Left hindlimb (tissue), 1 donor: ENCODE data around the gene SORBS2.
"Not testable (repeated sequence)": the region's sequence is repeated elsewhere in the genome, so short reads cannot be mapped to it uniquely, and the experiment has no call there.

Source experiments
- DNase-seq: peaks from one replicate; pipeline ENCODE4 v3.0.0-alpha.2; 2018

The SORBS2 gene

DNA sequence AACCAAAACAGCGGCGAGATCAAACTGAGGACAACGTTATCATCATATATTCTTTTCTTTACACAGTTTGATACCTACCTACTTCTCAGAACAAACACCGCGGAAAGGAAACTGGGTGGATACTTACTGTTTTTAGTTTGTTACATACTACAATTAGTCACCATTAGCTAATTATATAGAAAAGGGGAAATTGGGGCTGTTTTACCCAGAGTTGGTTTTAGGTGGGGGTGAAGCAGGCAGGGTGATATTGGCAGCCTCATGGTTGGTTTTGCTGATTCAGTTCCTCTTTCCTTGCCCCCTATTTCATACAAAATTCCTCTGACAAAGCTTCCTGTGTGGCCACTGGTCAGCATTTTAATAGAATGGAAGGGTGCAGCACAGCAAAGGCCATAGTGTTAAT, 77.8 kb downstream of the SORBS2 start:
- DNase-seq = no peak

DNA sequence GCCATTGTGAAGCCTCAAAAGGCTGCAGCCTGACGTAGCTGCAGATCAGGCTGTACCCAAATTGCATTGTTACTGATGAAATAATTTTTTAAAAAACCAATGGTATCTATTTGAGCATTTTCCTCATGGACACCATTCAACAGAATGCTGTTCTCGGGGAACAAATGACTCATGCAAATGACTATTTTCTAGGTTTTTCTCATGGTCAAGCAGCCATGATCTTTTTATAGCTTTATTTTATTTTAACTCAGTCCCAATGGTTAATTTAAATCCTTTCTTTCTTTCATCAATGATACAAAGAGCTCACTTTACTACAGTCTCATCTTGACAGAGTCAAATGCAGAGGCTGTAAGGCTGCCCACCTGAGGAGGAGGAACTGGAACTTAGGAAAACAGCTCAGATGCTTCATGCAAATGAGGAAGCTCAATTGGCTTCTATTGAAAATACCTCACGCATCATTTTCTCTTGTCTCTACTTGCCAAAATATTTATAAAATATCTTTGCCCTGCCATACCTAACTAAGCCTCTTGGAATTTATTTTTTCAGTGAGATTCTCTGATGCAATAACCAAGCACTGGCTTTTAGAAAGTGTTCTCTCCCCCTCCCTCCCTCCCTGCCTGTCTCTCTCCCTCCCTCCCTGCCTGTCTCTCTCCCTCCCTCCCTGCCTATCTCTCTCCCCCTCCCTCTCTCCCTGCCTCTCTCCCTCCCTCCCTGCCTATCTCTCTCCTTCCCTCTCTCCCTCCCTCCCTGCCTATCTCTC, 81.0 kb downstream of the SORBS2 start:
- no peak for DNase-seq

DNA sequence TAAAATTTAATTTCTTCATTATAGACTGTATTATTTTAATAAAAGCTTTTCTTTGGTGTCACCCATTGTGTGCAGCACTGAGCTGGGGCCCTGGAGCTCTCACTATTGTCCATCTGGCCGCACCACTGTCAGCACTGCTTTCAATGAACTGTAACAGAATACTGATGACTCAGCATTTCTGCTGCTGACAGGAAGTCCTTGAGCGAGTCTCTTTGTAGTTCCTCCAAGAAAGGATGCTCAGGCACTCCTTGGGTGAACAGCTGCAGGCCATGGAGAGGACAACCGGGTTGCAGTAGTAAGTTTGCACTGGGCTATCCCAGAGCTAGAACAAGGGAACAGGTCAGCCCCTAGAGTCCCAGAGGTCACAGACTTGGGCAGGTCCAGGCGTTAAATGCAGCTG, 81.6 kb downstream of the SORBS2 start:
- no peak for DNase-seq

DNA sequence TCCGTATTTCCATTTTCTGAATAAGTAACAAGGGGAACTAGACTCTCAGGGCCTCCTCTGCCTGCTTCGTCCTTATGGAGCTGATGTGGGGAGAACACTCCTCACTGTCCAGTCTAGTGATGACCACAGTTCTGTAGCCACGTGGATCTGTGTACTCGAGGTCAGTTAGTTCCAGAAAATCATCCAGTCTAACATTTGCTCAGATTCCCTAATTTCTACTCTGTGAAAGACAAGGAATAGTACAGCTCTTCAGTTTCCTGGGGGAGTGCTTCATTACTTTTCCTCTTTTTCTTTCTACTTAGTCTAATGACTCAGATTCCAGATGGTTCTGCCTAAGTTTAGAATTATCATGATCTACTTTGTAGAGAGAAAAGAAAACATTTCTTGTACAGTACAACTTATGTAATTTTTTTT, 82.6 kb downstream of the SORBS2 start:
- no peak for DNase-seq

DNA sequence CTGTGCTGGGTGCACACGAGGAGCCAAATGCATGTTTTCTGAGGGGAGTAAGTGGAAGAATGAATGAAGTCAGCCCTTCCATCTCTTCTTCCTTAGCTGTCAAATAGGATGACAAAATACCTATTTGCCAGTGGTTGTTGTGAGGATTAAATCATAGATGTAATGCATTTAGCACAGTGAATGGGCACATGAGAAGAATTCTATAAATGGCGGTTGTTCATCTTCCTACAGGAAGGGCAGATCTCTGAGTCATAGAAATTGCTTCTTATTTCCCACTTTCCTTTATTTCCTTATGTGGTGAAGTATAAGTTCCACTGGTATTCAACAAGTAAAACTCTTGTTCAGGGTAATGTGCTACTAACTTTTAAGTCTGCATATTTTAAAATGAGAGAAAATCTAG, 83.1 kb downstream of the SORBS2 start:
- DNase-seq = no peak

DNA sequence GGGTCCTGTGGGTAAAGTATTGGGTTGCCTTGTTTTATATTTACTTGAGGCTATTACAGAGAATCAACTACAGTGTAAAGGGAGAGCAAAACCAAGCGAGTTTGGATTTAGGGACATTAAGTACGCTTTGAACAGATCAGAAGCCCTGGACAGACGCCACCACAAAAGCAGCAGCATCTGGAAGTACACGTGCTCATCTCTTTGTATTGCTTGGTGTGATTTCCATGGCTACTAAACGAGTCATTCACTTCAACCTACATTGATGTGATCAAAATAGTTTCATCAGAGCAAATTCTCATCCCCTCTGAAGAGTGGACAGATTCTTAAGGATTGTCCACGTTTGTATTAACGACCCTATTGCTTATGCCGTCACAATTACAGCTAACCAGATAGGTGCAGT, 85.1 kb downstream of the SORBS2 start:
- DNase-seq = no peak

DNA sequence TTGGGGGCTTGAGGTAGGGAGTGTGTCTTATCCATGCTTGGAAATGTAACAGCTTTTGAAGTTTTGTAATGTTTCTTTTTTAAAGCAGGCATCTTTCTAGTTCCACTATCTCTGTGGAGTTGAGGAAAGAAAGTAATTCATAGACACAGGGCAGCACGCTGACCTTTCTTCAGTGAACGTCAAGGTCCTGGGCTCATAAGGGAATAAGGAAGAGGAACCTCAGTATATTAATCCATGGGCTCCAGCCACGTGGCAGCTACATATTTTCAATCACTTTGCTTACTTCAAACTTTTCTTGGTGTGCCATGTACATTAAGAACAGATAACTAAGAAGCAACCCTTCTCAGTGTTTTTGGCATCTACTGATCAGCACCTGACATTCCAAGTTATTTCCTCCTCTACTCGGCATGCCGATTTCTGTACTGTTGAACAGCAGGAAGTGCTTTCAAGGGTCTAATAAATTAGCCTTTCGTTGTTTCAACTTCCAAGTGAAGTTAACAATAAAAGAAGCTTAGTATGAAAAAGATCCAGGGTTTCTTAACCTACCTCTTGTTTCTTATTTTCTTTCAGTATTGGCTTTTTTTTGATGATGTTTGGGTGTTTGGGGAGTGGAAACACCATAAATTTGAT, 88.2 kb downstream of the SORBS2 start:
- no peak for DNase-seq

DNA sequence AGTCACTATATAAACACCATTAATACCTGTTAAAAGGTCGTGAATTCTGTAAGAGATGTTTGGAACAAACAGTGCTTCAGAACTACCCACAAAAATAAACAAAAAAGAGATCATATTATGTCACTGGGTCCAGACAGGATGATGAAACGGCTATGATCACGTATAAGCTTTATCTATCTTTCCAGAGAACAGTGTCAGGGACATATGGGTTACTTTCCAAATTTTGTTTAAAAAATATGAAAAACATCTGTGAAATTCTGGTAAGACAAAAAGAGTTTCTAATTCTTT, 90.0 kb downstream of the SORBS2 start:
- no peak for DNase-seq

DNA sequence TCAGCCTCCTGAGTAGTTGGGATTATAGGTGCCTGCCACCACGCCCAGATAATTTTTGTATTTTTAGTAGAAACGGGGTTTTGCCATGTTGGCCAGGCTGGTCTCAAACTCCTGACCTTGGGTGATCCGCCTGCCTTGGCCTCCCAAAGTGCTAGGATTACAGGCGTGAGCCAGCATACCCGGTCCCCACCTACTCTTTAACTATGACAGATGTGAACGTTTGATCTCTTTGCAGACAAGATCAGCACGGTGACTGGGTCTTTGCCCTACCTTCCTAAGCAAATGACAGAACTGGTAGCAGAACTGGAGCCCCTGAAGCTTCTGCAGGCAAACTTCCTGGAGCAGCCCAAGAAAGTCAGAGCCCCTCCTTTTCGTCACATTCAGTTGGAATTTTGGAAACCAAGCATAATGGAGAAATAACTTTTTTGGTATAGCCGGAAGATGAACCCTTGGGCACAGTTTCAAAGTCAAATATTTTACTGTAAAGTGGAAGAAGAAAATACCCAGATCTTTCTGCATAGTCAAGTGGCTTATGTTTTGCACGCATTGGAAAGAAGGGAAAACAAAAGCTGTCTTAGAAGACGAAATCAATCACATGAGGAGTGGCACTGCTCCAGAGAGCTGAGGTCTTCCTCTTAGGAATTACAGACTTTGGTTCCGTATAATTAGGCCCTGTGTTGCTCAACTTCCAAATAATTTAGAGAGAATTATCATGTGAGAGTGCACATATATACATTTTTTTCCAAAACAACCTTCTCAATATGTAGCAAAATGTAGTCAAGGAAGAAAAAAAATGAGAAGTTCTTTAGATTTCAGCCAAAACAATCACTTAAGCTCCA, 90.6 kb downstream of the SORBS2 start:
- DNase-seq = no peak

DNA sequence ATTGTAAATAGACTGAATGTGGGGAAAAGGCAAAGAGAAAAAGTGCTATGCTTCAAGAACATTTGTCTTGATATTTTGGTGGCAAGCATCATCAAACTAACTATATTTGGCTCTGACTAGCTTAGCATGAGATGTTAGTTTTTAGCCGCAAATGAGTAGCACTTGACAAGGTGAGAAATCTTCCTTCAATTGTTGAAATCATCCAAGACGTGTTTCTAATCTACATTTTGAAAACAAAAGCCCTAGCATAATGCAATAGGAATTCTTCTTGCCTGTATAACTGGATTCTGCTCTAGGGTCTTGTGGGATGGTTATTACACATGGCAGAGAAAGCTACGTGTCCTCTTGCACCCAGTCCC, 92.5 kb downstream of the SORBS2 start:
- no peak for DNase-seq

DNA sequence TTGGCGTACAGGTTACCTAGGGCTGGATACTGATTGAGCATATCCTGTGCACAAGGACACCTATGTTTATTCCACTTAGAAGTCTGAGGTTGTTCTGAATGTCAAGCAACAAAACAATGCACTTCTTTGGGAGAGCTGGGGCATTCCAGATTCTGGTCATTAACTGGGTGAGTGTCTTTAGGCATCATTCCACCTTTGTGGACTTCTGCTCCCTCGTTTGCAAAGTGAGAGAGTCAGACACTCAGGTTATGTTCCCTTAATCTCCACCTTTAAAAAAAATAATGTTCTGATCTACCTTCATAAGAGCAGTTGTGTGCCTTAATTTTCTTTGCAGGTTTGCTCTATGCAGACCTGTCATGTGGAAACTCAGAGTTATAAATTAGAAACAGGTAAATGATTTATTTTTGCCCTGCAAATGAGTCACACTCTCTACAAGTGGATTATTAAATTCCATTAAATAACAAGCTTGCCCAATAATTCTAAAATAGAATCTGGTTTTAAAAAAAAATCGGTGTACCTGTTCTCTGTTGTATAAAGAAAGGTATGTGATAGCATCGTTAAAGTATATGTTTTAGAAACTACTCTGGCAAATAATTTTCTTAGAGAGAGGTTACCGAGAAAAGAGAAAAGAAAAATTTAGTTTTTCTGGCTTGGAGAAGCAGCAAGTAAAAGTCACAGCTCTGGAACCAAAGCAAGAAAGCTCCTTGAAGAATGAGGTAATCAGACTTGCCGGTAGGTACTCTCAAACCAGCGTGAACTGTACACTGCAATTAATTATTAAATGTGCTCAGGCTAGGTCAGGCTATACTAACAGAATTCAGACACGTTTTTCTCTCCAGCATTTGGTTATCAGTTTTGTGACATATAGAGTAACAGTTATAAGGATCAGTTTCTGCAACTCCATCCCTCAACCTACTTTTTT, 93.2 kb downstream of the SORBS2 start:
- no peak for DNase-seq

DNA sequence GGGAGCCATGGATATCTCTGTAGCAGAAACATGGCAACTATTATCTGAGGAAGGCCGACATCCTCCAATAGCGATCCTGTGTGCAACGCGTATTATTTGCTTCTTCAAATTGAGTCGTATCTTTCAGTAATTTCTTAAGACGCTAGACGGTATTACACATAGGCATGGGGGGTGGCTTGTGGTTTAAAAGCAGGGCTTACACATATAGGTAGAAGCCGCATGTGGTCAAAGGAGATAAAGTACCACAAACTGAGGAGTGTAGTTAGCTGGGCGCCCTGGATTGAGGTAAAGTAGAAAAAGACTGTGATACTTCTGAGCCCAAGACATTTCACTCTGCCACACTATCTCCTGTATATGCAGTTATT, 94.6 kb downstream of the SORBS2 start:
- DNase-seq = no peak

DNA sequence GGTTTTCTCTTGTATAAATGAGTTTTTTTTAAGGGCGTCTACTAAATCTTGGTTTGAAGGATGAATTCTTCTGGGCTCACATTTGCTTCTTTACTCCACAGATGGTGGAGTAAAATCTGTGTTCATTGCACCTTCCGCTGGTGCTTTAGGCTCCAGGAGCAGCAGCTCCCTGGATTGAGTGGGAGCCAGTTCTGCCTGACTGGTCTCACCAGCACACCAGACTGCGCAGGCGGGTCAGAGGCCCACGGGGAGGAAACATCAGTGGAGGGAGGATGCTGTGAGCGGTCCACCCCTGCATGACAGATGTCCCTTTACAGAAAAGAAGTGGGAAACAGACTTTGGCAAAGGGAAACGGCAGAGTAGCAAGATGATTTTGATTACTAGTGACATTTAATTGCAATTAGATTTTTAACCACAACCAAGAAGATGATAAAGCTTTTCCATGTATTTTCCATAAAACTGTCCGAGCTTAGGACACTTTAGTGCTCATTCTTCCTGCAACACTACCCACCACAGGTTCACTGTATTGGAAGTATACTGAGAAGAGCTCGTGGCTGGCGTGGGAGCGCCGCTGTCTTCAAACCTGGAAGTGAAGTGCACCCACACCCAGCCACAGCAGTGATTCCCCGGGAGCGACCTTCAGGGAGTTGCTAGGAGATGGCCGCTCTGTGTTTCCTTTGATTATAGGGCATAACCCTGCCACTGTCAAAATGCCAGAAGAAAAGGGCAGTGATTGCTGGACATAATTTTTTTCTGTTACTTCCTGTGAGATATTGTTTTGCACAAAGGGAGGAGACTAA, 95.2 kb downstream of the SORBS2 start:
- no peak for DNase-seq

DNA sequence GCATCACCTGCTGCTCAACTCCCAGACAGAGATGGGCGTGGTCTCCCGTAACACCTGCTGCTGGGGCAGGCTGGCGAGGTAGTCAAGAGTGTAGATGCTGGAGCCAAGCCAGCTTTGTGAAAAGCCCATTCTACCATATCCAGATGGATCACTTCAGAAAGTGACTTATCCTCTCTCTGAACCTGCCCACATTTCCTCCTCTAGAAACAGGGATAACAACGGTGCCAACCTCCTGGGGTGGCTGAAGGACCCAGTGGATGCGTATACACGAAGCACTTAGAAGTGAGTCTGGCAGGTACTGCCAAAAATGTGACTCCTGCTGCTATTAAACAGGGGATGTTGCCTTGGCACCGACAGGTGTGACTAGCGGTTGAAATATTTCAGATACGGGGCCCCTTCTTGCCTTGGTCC, 95.8 kb downstream of the SORBS2 start:
- DNase-seq = no peak

DNA sequence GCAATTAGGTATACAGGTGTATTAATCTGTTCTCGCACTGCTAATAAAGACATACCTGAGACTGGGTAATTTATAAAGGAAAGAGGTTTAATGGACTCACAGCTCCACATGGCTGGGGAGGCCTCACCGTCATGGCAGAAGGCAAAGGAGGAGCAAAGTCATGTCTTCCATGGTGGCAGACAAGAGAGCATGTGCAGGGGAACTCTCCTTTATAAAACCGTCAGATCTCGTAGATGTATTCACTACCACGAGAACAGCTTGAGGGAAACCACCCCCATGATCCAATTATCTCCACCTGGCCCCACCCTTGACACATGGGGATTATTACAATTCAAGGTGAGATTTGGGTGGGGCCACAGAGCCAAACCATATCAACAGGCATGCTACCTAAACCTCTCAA, 97.5 kb downstream of the SORBS2 start:
- DNase-seq = not testable (repeated sequence)

DNA sequence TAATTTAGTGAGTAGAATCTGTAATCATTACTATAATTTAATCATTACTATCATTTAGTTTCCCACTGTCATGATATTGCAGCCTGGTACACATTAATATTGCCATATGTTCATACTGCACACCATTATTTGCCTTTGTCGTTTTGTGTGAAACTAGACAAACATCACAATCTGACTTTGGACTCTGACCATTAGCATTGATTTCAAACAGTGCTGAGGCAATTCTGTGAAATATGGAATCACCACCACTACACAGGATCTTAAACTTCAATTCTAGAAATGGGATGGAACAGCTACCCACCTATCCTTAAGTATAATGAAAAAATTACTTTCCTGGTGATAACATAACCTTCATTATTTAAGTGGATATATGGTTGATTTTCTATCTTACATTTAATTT, 98.3 kb downstream of the SORBS2 start:
- no peak for DNase-seq

DNA sequence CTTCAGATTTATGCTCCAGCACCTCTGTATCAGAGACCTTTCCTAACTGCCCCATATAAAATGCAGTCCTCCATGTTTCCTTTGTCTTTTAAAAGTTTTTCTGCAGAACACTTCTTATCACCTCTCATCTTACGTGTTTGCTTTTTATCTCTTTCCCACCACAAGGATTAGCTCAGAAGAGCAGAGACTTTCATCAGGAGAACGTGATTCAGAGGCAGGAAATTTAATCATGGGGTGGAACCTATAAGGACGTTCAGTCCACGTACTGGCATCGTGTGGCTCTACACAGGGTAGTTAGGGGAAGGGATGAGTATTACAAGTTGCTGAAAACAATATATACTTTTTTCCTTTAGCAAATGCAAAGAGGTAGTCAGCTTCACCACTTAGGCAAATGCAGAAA, 98.7 kb downstream of the SORBS2 start:
- DNase-seq = no peak

DNA sequence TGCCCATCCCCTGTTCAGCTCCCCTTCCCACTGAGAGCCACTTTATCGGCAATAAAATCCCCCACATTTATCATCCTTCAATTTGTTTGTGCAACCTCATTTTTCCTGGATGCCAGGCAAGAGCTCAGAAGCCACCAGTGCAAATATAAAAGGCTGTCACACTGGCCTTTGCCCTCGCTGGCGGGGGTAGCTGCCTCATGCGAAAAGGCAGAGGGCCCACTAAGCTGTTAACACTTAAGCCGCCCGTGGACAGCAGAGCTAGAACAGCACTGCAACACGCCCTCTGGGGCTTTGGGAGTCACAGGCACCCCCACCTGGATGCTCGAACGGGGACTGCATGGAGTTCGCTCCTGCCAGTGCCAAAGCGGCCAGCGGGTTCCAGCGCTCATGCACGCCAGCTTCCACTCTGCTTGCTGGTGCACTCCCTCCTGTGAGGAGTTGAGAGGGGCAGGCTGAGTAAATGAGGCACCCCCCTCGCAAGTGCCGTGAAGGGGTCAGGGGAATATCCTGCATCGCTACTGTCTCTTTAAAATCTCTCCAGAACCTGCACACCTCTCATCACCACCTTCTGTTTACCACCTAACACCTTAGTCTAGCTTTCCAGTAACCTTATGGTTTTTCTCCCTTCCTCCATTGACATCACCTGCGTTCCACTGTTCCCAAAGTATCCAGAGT, 99.5 kb downstream of the SORBS2 start:
- no peak for DNase-seq

DNA sequence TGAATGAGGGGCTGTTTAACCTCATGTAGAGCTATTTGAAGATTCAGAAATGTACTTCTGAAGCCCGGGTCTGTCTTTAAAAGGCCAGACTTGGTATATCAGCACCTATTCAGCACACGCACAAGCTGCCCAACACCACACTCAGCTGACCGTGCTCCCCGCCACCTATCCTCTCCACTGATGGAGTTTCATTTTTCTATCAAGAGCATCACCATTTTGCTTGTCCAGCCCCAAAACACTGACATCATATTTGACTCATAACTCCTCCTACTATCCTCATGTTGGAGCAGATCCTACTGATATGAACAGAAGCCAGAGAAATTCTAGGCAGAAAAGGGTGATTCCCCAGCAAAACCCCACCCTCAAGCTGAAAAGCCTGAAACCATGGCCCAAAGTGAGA, 100.3 kb downstream of the SORBS2 start:
- no peak for DNase-seq

DNA sequence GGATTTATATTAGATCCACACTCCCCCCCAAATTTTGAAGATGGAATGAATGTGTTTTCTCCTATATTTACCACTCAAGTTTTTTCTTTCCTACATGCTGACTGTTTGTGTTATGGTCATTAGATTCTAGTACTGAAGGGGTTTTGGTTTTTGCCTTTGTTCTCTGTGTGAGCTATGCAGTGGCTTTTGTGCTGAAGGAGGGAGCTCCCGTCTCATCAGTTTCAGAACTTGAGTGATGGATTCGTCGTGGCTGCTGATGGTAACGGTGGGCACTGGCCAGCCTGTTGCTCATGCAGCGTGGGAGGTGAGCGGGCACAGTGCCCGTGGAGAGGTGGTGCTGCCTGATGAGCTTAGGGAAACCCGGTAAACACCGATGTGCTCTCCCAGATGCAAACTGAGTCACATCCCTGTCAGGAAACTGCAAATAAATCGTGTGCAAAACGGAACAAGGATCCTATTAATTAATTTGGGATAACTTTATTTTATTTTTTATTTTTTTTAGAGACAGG, 101.5 kb downstream of the SORBS2 start:
- no peak for DNase-seq

DNA sequence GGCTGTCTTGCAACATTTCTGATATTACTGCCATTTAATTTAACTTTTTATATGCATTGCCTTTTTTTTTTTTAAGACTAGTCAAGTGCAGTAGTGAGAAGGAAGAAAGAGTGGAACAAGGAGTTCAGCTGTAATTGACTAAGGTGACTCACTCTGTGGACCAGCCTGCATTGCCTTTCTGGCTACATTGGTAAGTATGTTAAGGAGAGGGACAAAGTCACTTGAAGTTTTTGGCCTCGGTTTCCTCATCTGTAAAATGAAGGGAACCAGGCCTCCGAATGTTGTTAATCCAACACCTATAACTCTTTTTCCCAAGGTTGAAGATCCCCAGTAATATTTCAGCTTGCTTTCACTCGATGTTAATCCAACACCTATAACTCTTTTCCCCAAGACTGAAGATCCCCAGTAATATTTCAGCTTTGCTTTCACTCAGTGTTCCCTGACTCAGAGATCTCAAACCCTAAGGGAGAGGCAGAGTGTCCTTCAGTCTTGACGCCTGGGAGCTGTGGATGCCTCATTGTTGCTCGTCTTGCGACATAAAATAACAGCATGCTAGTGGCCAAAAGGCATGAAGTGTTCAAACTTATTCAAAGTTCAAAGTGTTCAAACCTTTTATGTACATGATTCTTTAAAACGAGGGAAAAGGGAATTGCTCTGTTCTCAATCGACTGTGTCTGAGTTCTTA, 102.0 kb downstream of the SORBS2 start:
- no peak for DNase-seq
